NCI-H1105 (cell line): ENCODE data around the gene LFNG.
"Not testable (repeated sequence)": the region's sequence is repeated elsewhere in the genome, so short reads cannot be mapped to it uniquely, and the experiment has no call there.

Experiments used
- DNase-seq: peaks from one replicate; lab custom pipeline; 2025; lab: John Stamatoyannopoulos, UW

The LFNG gene

GRCh38 chr7:2530071-2530987 lies 10.8 kb downstream of the LFNG start:
- DNase-seq = no peak

GRCh38 chr7:2530994-2531795 lies 11.6 kb downstream of the LFNG start:
- not testable (repeated sequence) for DNase-seq

GRCh38 chr7:2531796-2532110 lies 12.2 kb downstream of the LFNG start:
- DNase-seq = not testable (repeated sequence)

GRCh38 chr7:2532199-2532772 lies 12.7 kb downstream of the LFNG start:
- DNase-seq = not testable (repeated sequence)

- not testable (repeated sequence) for DNase-seq
Observed at GRCh38 chr7:2532816-2533215, 13.2 kb downstream of the LFNG start.

- DNase-seq = not testable (repeated sequence)
Observed at GRCh38 chr7:2533566-2533965, 14.0 kb downstream of the LFNG start.

- not testable (repeated sequence) for DNase-seq
Observed at GRCh38 chr7:2534214-2534613, 14.6 kb downstream of the LFNG start.

- DNase-seq = not testable (repeated sequence)
Observed at GRCh38 chr7:2535872-2536627, 16.5 kb downstream of the LFNG start.

GRCh38 chr7:2537981-2538851 lies 18.6 kb downstream of the LFNG start:
- no peak for DNase-seq

- no peak for DNase-seq
Observed at GRCh38 chr7:2539031-2539911, 19.7 kb downstream of the LFNG start.

GRCh38 chr7:2540133-2540532 lies 20.6 kb downstream of the LFNG start:
- no peak for DNase-seq

GRCh38 chr7:2540641-2541051 lies 21.1 kb downstream of the LFNG start:
- DNase-seq = no peak

- DNase-seq = no peak
Observed at GRCh38 chr7:2541291-2542010, 21.9 kb downstream of the LFNG start.

GRCh38 chr7:2542011-2542915 lies 22.7 kb downstream of the LFNG start:
- no peak for DNase-seq

- no peak for DNase-seq
Observed at GRCh38 chr7:2542916-2543871, 23.6 kb downstream of the LFNG start.

- DNase-seq = no peak
Observed at GRCh38 chr7:2544541-2545188, 25.1 kb downstream of the LFNG start.
